ENCODE results near the gene NEDD4L.
A peak's percentile ranks its signal among the peaks of the same experiment; 100 is the strongest.

NEDD4L gene

GRCh38 chr18:58093311-58093803 is 49.3 kb downstream of the NEDD4L start:
- DNase-seq: no peak
- Histone ChIP-seq H3K36me3 (replicated peaks) (no peaks in the 10 kb centered on the region), H3K27ac (no peak overlapping the region), H3K4me3 (ENCODE audit: low read depth, low read length) (no peak overlapping the region), H3K27me3 (replicated peaks) (no peaks in the 10 kb centered on the region)
- in situ Hi-C loops (cut with HindIII; ENCODE audit: low pct_ligation_motif_present, low sequenced_read_pairs): no loop called here
- no peak for TF ChIP-seq CTCF (IDR thresholded peaks at IDR 0.05; ENCODE audit: low read depth, low read length, missing control alignments)

GRCh38 chr18:58095222-58095621 is 51.2 kb downstream of the NEDD4L start:
- DNase-seq: no peak
- H3K4me3 ChIP-seq (ENCODE audit: low read depth, low read length): no peak overlapping the region
- in situ Hi-C loops (cut with HindIII; ENCODE audit: low pct_ligation_motif_present, low sequenced_read_pairs): no loop called here
- H3K36me3 ChIP-seq (replicated peaks): no peaks in the 10 kb centered on the region
- H3K27ac ChIP-seq: no peak overlapping the region
- H3K27me3 ChIP-seq (replicated peaks): no peaks in the 10 kb centered on the region
- TF ChIP-seq CTCF (IDR thresholded peaks at IDR 0.05; ENCODE audit: low read depth, low read length, missing control alignments): no peak

GRCh38 chr18:58095655-58096054 is 51.6 kb downstream of the NEDD4L start:
- no peak for DNase-seq
- TF ChIP-seq CTCF (IDR thresholded peaks at IDR 0.05; ENCODE audit: low read depth, low read length, missing control alignments): no peak
- Histone ChIP-seq H3K4me3 (ENCODE audit: low read depth, low read length) (no peak overlapping the region), H3K27me3 (replicated peaks) (no peaks in the 10 kb centered on the region), H3K36me3 (replicated peaks) (no peaks in the 10 kb centered on the region), H3K27ac (no peak overlapping the region)
- in situ Hi-C loops (cut with HindIII; ENCODE audit: low pct_ligation_motif_present, low sequenced_read_pairs): no loop called here

- H3K27me3 ChIP-seq (replicated peaks): no peaks in the 10 kb centered on the region
- in situ Hi-C loops (cut with HindIII; ENCODE audit: low pct_ligation_motif_present, low sequenced_read_pairs): no loop called here
- H3K27ac ChIP-seq: no peak overlapping the region
- DNase-seq: no peak
- no peak for TF ChIP-seq CTCF (IDR thresholded peaks at IDR 0.05; ENCODE audit: low read depth, low read length, missing control alignments)
- H3K4me3 ChIP-seq (ENCODE audit: low read depth, low read length): no peak overlapping the region
- H3K36me3 ChIP-seq (replicated peaks): no peaks in the 10 kb centered on the region
These were observed 52.6 kb downstream of the NEDD4L start for GRCh38 chr18:58096658-58097057.

GRCh38 chr18:58097121-58097906 is 53.3 kb downstream of the NEDD4L start:
- in situ Hi-C loops (cut with HindIII; ENCODE audit: low pct_ligation_motif_present, low sequenced_read_pairs): no loop called here

More at GRCh38 chr18:58097121-58097906, 53.3 kb downstream of the NEDD4L start:
- H3K36me3 ChIP-seq (replicated peaks): no peaks in the 10 kb centered on the region
- H3K27ac ChIP-seq: no peak overlapping the region
- H3K4me3 ChIP-seq (ENCODE audit: low read depth, low read length): no peak overlapping the region
- no peaks in the 10 kb centered on the region for H3K27me3 ChIP-seq (replicated peaks)
- no peak for TF ChIP-seq CTCF (IDR thresholded peaks at IDR 0.05; ENCODE audit: low read depth, low read length, missing control alignments)
- DNase-seq: peak; percentile 18

Measured in brain microvascular endothelial cell (primary cell).